Measurements from ENCODE around the gene CLEC2B.
A peak's percentile ranks its signal among the peaks of the same experiment; 100 is the strongest.
"Not testable (repeated sequence)": the region's sequence is repeated elsewhere in the genome, so short reads cannot be mapped to it uniquely, and the experiment has no call there.

CLEC2B gene

GRCh38 chr12:9869307-9870161, at the start of gene CLEC2B:
Gene CLEC2B, minus strand, starts transcription at chr12:9869354.
- DNase-seq: peak; percentile 31 to 79

- DNase-seq: no peak
Observed at GRCh38 chr12:9911708-9912107, 42.6 kb upstream of the CLEC2B start.

- DNase-seq: no peak
Observed at GRCh38 chr12:9910716-9911421, 41.7 kb upstream of the CLEC2B start.

GRCh38 chr12:9909724-9910123, 40.6 kb upstream of the CLEC2B start:
- no peak for DNase-seq

GRCh38 chr12:9908350-9908749, 39.2 kb upstream of the CLEC2B start:
- no peak for DNase-seq

- DNase-seq: no peak
Observed at GRCh38 chr12:9907769-9908168, 38.6 kb upstream of the CLEC2B start.

GRCh38 chr12:9906873-9907272, 37.7 kb upstream of the CLEC2B start:
- peak; percentile 15 to 66 for DNase-seq

GRCh38 chr12:9902539-9903228, 33.5 kb upstream of the CLEC2B start:
- no peak for DNase-seq

GRCh38 chr12:9900930-9901329, 31.8 kb upstream of the CLEC2B start:
- DNase-seq: no peak

GRCh38 chr12:9899209-9899608, 30.1 kb upstream of the CLEC2B start:
- DNase-seq: no peak

GRCh38 chr12:9897535-9897934, 28.4 kb upstream of the CLEC2B start:
- DNase-seq: no peak

GRCh38 chr12:9895215-9895971, 26.2 kb upstream of the CLEC2B start:
- no peak for DNase-seq

- DNase-seq: no peak
Observed at GRCh38 chr12:9888665-9889273, 19.6 kb upstream of the CLEC2B start.

- DNase-seq: no peak
Observed at GRCh38 chr12:9883175-9883574, 14.0 kb upstream of the CLEC2B start.

- DNase-seq: no peak
Observed at GRCh38 chr12:9881988-9882387, 12.8 kb upstream of the CLEC2B start.

- DNase-seq: no peak
Observed at GRCh38 chr12:9881246-9881645, 12.1 kb upstream of the CLEC2B start, which contains the start of gene KLRF2. Gene KLRF2, plus strand, starts transcription at chr12:9881489. Its CDS starts 107 bp downstream, at chr12:9881596.

GRCh38 chr12:9880532-9881078, 11.5 kb upstream of the CLEC2B start:
- DNase-seq: no peak

- DNase-seq: not testable (repeated sequence)
Observed at GRCh38 chr12:9876120-9876519, 7.0 kb upstream of the CLEC2B start.

GRCh38 chr12:9872742-9873141, 3.6 kb upstream of the CLEC2B start:
- no peak for DNase-seq

GRCh38 chr12:9872162-9872561, 3.0 kb upstream of the CLEC2B start:
- DNase-seq: no peak

- peak in 1 of 2 donors; percentile 53 for DNase-seq
Observed at GRCh38 chr12:9870286-9870866, 1.2 kb upstream of the CLEC2B start.

GRCh38 chr12:9868951-9869306, 225 bp downstream of the CLEC2B start:
- no peak for DNase-seq
